HG02981 (cell line): ENCODE results near the gene SPATA17.

ENCODE experiments used
- ATAC-seq: cut with Tn5 transposase; IDR thresholded peaks from one replicate; pipeline ENCODE4 v1.9.1; 2021; ENCODE audit warnings: mild to moderate bottlenecking, moderate library complexity; ENCODE audit not compliant: unreplicated experiment

Gene SPATA17

GRCh38 chr1:217910791-217911320, 279.7 kb downstream of the SPATA17 start:
- no peak for ATAC-seq

GRCh38 chr1:217911908-217912307, 280.8 kb downstream of the SPATA17 start:
- ATAC-seq, result no peak

- no peak for ATAC-seq
Observed at GRCh38 chr1:217917281-217917887, 286.2 kb downstream of the SPATA17 start.

DNA sequence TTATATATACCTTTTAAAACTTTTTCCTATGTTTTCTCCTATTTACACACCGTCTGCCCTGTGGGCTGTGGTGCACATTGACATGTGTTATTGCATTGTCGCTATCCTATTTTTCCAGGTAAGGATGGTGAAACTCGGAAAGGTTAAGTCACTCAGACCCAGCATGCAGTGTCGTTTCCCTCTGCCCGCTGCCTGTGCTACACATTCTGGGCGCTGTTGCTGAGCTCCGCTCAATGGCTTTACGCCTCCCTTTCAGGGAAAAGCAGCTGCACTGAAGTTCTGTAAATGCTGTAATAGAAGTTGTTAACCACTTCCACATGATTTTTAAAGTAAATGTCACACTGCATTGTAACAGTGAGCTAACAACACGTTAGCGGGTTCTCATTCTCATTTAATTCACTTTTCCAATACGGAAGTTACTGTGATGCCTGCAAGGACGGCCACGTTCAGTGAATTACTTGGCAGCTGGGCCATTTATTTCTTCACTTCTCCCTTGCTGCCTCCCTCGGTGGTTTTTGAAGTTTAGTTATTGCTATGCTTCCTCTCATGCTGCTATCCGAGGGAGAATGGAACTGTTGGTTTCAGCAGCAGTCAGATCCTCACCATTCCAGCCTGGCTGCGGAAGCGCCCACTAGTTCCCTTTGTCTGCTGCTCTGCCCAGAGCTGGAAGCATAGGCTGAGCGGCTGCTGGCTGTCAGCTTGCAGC, 288.7 kb downstream of the SPATA17 start:
- ATAC-seq, result no peak
